ENCODE measurements around the gene GSG1L. TPM values are rescaled to one million over a fixed set of nuclear protein-coding genes. Genes with fewer than 3 reads are reported as not detected.

GSG1L gene
- polyA plus RNA-seq, 1 donor (not counting 4 experiments of a cell fraction or from before 2014, with no cell fraction given), result not detected

GRCh38 chr16:27775254-27775653, 288.3 kb downstream of the GSG1L start:
- Histone ChIP-seq H4K20me1 (ENCODE audit: control insufficient read depth, extremely low read depth, insufficient read depth, low read length) (no peaks in the 10 kb centered on the region), H2AFZ (ENCODE audit: control insufficient read depth, low read length) (no peak overlapping the region), H3K9me3 (ENCODE audit: control insufficient read depth, low read depth, low read length) (no peaks in the 10 kb centered on the region), H3K36me3 (ENCODE audit: control insufficient read depth in 2 of 2, extremely low read depth in 1 of 2, insufficient read depth in 2 of 2, low read length in 2 of 2) (peaks cover 0 to 8% of the 10 kb centered on the region in 2 experiments), H3K9me1 (ENCODE audit: control insufficient read depth, extremely low read depth, insufficient read depth, low read length) (no peaks in the 10 kb centered on the region), H3K27me3 (ENCODE audit: control insufficient read depth, extremely low read depth, insufficient read depth, low read length) (no peaks in the 10 kb centered on the region), H3K4me3 (ENCODE audit: control insufficient read depth in 2 of 3, extremely low read depth in 1 of 3, insufficient read depth in 2 of 3, low read depth in 1 of 3, low read length in 3 of 3) (no peak overlapping the region), H3K27ac (ENCODE audit: control insufficient read depth, insufficient read depth, low read length) (no peak overlapping the region), H3K4me2 (ENCODE audit: control insufficient read depth, extremely low read depth, insufficient read depth, low read depth, low read length) (no peak overlapping the region), H3K4me1 (ENCODE audit: control insufficient read depth, extremely low read depth, insufficient read depth, low read length) (no peaks in the 10 kb centered on the region), H3K9ac (ENCODE audit: control insufficient read depth, extremely low read depth, insufficient read depth, low read length) (no peak overlapping the region), H3K79me2 (ENCODE audit: control insufficient read depth, insufficient read depth, low read length) (no peaks in the 10 kb centered on the region)
- no peak for FAIRE-seq
- dilution Hi-C loops (cut with MboI; ENCODE audit: extremely low pct_ligation_motif_present, low sequenced_read_pairs), result no loop called here
- no peak for TF ChIP-seq CTCF (optimal IDR thresholded peaks at IDR 0.05 in 1 of 3, IDR thresholded peaks at IDR 0.05 in 1 of 3, conservative IDR thresholded peaks at IDR 0.05 in 1 of 3; ENCODE audit: extremely low read depth in 1 of 3, insufficient read depth in 2 of 3, low read length in 3 of 3)
- TF ChIP-seq EZH2 (IDR thresholded peaks at IDR 0.05; ENCODE audit: low read length), result no peak
- DNase-seq (ENCODE audit: low read depth, low spot score), result no peak

- H3K36me3 ChIP-seq (ENCODE audit: control insufficient read depth in 2 of 2, extremely low read depth in 1 of 2, insufficient read depth in 2 of 2, low read length in 2 of 2), result peaks cover 0 to 10% of the 10 kb centered on the region in 2 experiments
- FAIRE-seq, result no peak
Observed at GRCh38 chr16:27774779-27775178, 288.7 kb downstream of the GSG1L start.

More at GRCh38 chr16:27774779-27775178, 288.7 kb downstream of the GSG1L start:
- no peak overlapping the region for H3K4me3 ChIP-seq (ENCODE audit: control insufficient read depth in 2 of 3, extremely low read depth in 1 of 3, insufficient read depth in 2 of 3, low read depth in 1 of 3, low read length in 3 of 3)
- no peaks in the 10 kb centered on the region for H3K79me2 ChIP-seq (ENCODE audit: control insufficient read depth, insufficient read depth, low read length)
- no peaks in the 10 kb centered on the region for H3K9me3 ChIP-seq (ENCODE audit: control insufficient read depth, low read depth, low read length)
- no peak for TF ChIP-seq CTCF (optimal IDR thresholded peaks at IDR 0.05 in 1 of 3, IDR thresholded peaks at IDR 0.05 in 1 of 3, conservative IDR thresholded peaks at IDR 0.05 in 1 of 3; ENCODE audit: extremely low read depth in 1 of 3, insufficient read depth in 2 of 3, low read length in 3 of 3)
- TF ChIP-seq EZH2 (IDR thresholded peaks at IDR 0.05; ENCODE audit: low read length), result no peak
- no peaks in the 10 kb centered on the region for H3K27me3 ChIP-seq (ENCODE audit: control insufficient read depth, extremely low read depth, insufficient read depth, low read length)
- DNase-seq (ENCODE audit: low read depth, low spot score), result no peak
- H3K27ac ChIP-seq (ENCODE audit: control insufficient read depth, insufficient read depth, low read length), result no peak overlapping the region
- dilution Hi-C loops (cut with MboI; ENCODE audit: extremely low pct_ligation_motif_present, low sequenced_read_pairs), result no loop called here
- no peaks in the 10 kb centered on the region for H4K20me1 ChIP-seq (ENCODE audit: control insufficient read depth, extremely low read depth, insufficient read depth, low read length)
- no peak overlapping the region for H3K4me2 ChIP-seq (ENCODE audit: control insufficient read depth, extremely low read depth, insufficient read depth, low read depth, low read length)
- no peak overlapping the region for H2AFZ ChIP-seq (ENCODE audit: control insufficient read depth, low read length)
- H3K9ac ChIP-seq (ENCODE audit: control insufficient read depth, extremely low read depth, insufficient read depth, low read length), result no peak overlapping the region
- H3K4me1 ChIP-seq (ENCODE audit: control insufficient read depth, extremely low read depth, insufficient read depth, low read length), result no peaks in the 10 kb centered on the region
- H3K9me1 ChIP-seq (ENCODE audit: control insufficient read depth, extremely low read depth, insufficient read depth, low read length), result no peaks in the 10 kb centered on the region

Data from keratinocyte (primary cell).